HG03460 (cell line): Measurements from ENCODE around the gene RAB20.
"Not testable (repeated sequence)": the region's sequence is repeated elsewhere in the genome, so short reads cannot be mapped to it uniquely, and the experiment has no call there.

Source experiments
- ATAC-seq: cut with Tn5 transposase; IDR thresholded peaks from one replicate; pipeline ENCODE4 v1.9.1; 2021; ENCODE audit not compliant: unreplicated experiment

RAB20 gene

GRCh38 chr13:110575322-110576069 lies 14.0 kb upstream of the RAB20 start:
- peak; percentile 89 for ATAC-seq

- no peak for ATAC-seq
These were observed 12.6 kb upstream of the RAB20 start for GRCh38 chr13:110574161-110574560.

GRCh38 chr13:110572778-110573118 lies 11.2 kb upstream of the RAB20 start:
- no peak for ATAC-seq

- no peak for ATAC-seq
These were observed 10.6 kb upstream of the RAB20 start for GRCh38 chr13:110571896-110572777.

DNA sequence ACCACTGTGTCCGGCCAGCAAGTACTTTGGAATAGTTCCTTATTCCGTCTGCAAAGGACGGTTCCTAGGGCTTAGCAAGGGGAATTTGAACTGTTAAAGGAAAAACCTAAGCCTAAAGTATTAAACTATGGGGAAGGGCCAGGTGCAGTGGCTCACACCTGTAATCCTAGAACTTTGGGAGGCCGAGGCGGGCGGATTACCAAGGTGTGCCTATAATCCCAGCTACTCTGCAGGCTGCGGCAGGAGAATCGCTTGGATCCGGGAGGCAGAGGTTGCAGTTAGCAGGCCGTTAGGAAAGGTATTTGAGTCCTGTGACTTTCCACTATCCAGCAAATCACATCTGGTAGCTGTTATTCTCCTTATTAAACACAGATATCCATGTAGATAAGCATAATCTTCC lies 9.4 kb upstream of the RAB20 start:
- ATAC-seq: no peak

DNA sequence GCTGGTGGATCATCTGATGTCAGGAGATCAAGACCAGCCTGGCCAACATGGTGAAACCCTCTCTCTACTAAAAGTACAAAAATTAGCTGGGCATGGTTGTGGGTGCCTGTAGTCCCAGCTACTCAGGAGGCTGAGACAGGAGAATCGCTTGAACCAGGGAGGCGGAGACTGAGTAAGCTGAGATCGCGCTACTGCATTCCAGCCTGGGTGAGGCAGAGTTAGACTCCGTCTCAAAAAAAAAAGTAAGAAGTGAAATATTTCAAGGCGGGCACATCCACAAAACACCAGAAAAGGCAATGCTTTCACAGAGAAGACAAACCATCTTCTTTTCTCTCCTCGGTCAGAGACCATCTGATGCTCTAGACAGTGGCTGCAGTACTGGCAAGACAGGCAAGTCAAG lies 8.4 kb upstream of the RAB20 start:
- not testable (repeated sequence) for ATAC-seq

DNA sequence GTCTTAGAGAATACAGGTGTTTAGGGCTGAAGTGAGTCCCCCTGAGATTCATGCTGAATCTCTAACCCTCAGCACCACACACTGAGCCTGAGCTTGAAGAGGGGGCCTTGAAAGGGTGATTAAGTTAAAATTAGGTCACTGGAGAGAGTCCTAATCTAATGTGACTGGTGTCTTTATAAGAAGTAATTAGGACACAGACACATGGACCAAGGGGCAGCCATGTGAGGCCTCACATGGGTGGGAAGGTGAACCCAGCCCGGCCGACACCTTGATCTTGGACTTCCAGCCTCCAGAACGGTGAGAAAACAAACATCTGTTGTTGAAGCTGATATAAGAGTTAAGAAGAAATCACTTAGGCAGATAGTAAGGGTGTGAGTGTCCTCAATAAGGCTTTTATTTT lies 7.1 kb upstream of the RAB20 start:
- ATAC-seq: no peak

DNA sequence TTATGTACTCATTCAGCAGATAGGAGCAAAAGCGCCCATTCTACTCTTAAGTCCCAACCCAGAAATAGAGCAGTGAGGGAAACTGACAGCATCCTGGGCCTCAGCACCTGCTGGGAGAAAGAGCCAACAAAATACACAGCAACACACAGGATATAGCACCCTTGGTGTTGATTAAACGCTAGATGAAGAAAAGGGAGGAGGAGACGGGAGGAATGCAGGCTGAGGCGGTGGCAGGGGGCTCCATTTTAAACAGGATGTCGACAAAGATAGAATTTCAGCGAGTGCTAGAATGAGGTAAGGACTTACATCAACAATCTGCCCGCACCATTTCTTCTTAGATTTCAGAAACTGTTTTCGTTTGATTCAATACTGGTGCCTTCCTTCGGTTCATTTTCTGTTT lies 4.6 kb upstream of the RAB20 start:
- ATAC-seq: no peak

GRCh38 chr13:110565296-110565695 lies 3.8 kb upstream of the RAB20 start:
- no peak for ATAC-seq

GRCh38 chr13:110564472-110564985 lies 3.0 kb upstream of the RAB20 start:
- no peak for ATAC-seq

GRCh38 chr13:110563463-110563774 lies 1.9 kb upstream of the RAB20 start:
- no peak for ATAC-seq

GRCh38 chr13:110562696-110563462 lies 1.4 kb upstream of the RAB20 start:
- ATAC-seq: no peak

DNA sequence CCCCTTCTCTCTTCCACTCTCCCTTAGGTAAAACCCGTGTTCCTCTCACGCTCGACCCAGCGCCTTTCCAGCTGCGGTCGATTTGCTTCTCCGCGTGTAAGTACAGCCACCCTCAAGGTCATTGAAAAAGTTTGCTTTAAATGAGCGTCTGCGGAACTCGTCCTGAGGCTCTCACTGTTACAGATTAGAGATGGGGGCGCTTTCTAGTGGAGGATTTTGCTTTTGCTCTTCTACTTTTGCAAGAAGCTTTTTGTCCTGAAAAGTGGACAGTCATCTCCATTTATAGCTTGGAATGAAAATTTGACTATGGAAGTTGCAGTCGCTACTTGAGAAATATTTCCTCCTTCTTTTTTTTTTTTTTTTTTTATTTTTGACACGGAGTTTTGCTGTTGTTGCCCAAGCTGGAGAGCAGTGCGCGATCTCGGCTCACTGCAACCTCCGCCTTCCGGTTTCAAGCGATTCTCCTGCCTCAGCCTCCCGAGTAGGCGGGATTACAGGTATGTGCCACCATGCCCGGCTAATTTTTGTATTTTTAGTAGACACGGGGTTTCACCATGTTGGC lies 595 bp upstream of the RAB20 start:
- ATAC-seq: no peak

- no peak for ATAC-seq
These were observed 750 bp downstream of the RAB20 start for GRCh38 chr13:110560601-110561343.

DNA sequence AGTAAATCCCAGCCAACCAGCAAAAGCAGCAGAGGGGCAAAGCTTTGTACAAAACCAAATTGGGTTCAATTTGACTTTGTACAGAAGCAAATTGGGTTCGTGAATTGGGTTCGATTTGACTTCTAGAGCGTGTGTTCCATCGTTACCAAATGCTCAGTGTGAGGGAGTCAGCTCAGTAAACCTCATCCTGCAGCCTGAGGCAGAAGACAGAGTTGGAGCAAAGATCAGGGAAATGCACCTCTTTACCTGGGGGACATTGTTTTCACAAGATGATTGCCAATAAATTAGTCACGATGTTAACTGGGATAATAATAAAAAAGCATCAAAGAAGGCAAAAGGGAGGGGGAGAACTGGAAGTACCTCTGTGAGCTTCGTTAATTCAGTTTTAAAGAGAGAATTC lies 1.5 kb downstream of the RAB20 start:
- ATAC-seq: no peak

- ATAC-seq: no peak
These were observed 2.0 kb downstream of the RAB20 start for GRCh38 chr13:110559429-110559943.

GRCh38 chr13:110557610-110558305 lies 3.8 kb downstream of the RAB20 start:
- ATAC-seq: no peak

DNA sequence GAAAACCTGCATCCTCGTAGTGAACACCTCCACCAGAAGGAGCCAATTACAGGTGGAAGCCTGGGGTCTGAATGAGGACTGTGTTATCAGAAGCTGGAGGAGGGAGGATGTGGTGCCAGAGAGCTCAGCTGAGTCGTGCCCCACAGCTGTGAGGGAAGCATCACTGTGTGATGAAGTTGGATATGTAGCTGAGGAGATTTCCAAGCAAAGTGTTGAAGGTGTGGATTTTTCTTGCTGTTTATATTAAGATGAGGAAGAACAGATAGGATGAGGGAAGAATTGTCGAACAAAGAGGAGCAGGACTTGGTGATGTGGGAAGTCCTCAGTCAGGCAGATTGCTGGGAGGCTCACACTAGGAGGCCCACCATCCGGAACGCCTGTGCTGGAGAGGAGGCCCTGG lies 4.4 kb downstream of the RAB20 start:
- no peak for ATAC-seq

DNA sequence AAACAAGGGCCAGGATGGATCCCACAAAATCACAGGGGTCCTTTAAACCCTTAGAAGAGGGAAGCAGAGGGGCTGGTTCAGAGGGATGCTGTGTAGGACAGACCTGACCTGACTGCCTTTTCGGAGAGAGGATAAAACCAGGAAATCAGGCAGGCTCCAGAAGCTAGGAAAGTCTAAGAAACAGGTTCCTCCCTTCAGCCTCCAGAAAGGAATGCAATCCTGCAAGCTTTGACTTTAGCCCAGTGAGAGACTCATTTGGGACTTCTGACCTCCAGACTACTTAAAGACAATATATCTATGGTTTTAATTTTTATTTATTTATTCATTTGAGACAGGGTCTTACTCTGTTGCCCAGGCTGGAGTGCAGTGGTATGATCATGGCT lies 5.3 kb downstream of the RAB20 start:
- ATAC-seq: no peak
